GM10266 (cell line): ENCODE data around the gene CST4.
"Not testable (repeated sequence)": the region's sequence is repeated elsewhere in the genome, so short reads cannot be mapped to it uniquely, and the experiment has no call there.

Experiments used
- DNase-seq: peaks from one replicate; pipeline ENCODE4 v3.0.0; 2012; ENCODE audit errors: extremely low spot score
- TF ChIP-seq, protein P1 (sequence below): IDR thresholded peaks from 2 replicates; pipeline ENCODE4 v1.5.1; 2012; ENCODE audit warnings: mild to moderate bottlenecking, low read depth; ENCODE audit not compliant: control insufficient read depth, insufficient read depth; ENCODE audit errors: missing control alignments

Gene CST4

GRCh38 chr20:23637282-23638221 is 51.3 kb downstream of the CST4 start, which contains the start of gene CST3:
TSS of gene CST3 (minus strand) at chr20:23637955. CDS start at chr20:23637862, 93 bp downstream.
- DNase-seq, result peak; percentile 87
- TF ChIP-seq, protein P1, sequence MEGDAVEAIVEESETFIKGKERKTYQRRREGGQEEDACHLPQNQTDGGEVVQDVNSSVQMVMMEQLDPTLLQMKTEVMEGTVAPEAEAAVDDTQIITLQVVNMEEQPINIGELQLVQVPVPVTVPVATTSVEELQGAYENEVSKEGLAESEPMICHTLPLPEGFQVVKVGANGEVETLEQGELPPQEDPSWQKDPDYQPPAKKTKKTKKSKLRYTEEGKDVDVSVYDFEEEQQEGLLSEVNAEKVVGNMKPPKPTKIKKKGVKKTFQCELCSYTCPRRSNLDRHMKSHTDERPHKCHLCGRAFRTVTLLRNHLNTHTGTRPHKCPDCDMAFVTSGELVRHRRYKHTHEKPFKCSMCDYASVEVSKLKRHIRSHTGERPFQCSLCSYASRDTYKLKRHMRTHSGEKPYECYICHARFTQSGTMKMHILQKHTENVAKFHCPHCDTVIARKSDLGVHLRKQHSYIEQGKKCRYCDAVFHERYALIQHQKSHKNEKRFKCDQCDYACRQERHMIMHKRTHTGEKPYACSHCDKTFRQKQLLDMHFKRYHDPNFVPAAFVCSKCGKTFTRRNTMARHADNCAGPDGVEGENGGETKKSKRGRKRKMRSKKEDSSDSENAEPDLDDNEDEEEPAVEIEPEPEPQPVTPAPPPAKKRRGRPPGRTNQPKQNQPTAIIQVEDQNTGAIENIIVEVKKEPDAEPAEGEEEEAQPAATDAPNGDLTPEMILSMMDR, result no peak

DNA sequence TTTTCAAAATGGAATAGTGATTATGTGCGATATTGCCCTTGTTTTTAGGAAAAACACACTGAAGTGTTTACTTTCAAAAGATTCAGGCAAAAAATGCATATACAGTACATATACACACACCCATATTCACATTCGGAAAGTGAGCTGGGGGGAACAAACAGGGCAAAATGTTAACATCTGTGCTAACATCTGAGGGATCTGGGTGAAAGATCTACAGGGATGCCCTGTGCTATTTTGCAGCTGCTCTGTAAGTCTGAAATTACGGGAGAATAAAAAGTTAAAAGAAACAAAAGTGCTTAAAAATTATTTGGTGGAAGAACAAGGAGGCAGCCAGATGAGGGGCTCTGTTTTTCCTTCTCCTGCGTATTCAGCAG is 51.9 kb downstream of the CST4 start:
- DNase-seq, result no peak
- TF ChIP-seq, protein P1, result no peak

- no peak for DNase-seq
- TF ChIP-seq, protein P1, result no peak
These were observed 52.5 kb downstream of the CST4 start for GRCh38 chr20:23636182-23636907.

GRCh38 chr20:23635768-23636090 is 53.1 kb downstream of the CST4 start:
- DNase-seq, result not testable (repeated sequence)
